T-helper 9 cell (primary cell): Measurements from ENCODE around the gene USP13.
"Not testable (repeated sequence)": the region's sequence is repeated elsewhere in the genome, so short reads cannot be mapped to it uniquely, and the experiment has no call there.

Source experiments
- DNase-seq: peaks from one replicate; pipeline ENCODE4 v3.0.0-alpha.2; 2020

Gene USP13

GRCh38 chr3:179660872-179661271 lies 8.0 kb downstream of the USP13 start:
- DNase-seq, result no peak

GRCh38 chr3:179661777-179662176 lies 8.9 kb downstream of the USP13 start:
- no peak for DNase-seq

GRCh38 chr3:179663093-179663492 lies 10.3 kb downstream of the USP13 start:
- no peak for DNase-seq

GRCh38 chr3:179666030-179666429 lies 13.2 kb downstream of the USP13 start:
- DNase-seq, result no peak

- no peak for DNase-seq
These were observed 13.7 kb downstream of the USP13 start for GRCh38 chr3:179666436-179667035.

GRCh38 chr3:179668429-179668828 lies 15.6 kb downstream of the USP13 start:
- no peak for DNase-seq

GRCh38 chr3:179670311-179670710 lies 17.5 kb downstream of the USP13 start:
- DNase-seq, result no peak

- DNase-seq, result no peak
These were observed 18.5 kb downstream of the USP13 start for GRCh38 chr3:179671309-179671708.

- no peak for DNase-seq
These were observed 19.0 kb downstream of the USP13 start for GRCh38 chr3:179671747-179672242.

GRCh38 chr3:179672918-179673317 lies 20.1 kb downstream of the USP13 start:
- DNase-seq, result no peak

GRCh38 chr3:179673523-179673922 lies 20.7 kb downstream of the USP13 start:
- DNase-seq, result no peak

GRCh38 chr3:179676081-179676480 lies 23.2 kb downstream of the USP13 start:
- no peak for DNase-seq

- DNase-seq, result no peak
These were observed 25.0 kb downstream of the USP13 start for GRCh38 chr3:179677884-179678283.

- no peak for DNase-seq
These were observed 28.8 kb downstream of the USP13 start for GRCh38 chr3:179681492-179682263.

GRCh38 chr3:179682426-179683080 lies 29.7 kb downstream of the USP13 start:
- no peak for DNase-seq

- not testable (repeated sequence) for DNase-seq
These were observed 30.4 kb downstream of the USP13 start for GRCh38 chr3:179683286-179683685.

GRCh38 chr3:179687967-179688535 lies 35.2 kb downstream of the USP13 start:
- DNase-seq, result no peak

GRCh38 chr3:179688850-179689249 lies 36.0 kb downstream of the USP13 start:
- no peak for DNase-seq

- DNase-seq, result no peak
These were observed 41.9 kb downstream of the USP13 start for GRCh38 chr3:179694731-179695130.

- DNase-seq, result no peak
These were observed 43.0 kb downstream of the USP13 start for GRCh38 chr3:179695672-179696313.

- DNase-seq, result no peak
These were observed 45.0 kb downstream of the USP13 start for GRCh38 chr3:179697736-179698332.

GRCh38 chr3:179700716-179701115 lies 47.9 kb downstream of the USP13 start:
- no peak for DNase-seq
